DND-41 (cell line): ENCODE results near the gene KIF20B.

Experiments
- CTCF ChIP-seq: IDR thresholded peaks from 2 replicates; pipeline ENCODE4 v1.5.1; 2012; ENCODE audit warnings: borderline replicate concordance, low read length, moderate library complexity, mild to moderate bottlenecking; ENCODE audit not compliant: poor library complexity, severe bottlenecking; ENCODE audit errors: extremely low read depth
- EZH2 ChIP-seq: IDR thresholded peaks from 3 replicates; pipeline ENCODE4 v1.6.1; 2012; ENCODE audit warnings: borderline replicate concordance, low read depth, mild to moderate bottlenecking, moderate library complexity, low read length, inconsistent platforms; ENCODE audit not compliant: severe bottlenecking

GRCh38 chr10:89738551-89739209, 37.3 kb downstream of the KIF20B start:
- TF ChIP-seq CTCF, result no peak
- no peak for TF ChIP-seq EZH2
